ENCODE measurements around the gene TSHZ1. TPM values are rescaled to one million over a fixed set of nuclear protein-coding genes. Genes with fewer than 3 reads are reported as not detected.

Gene TSHZ1
- total RNA-seq, 2 experiments from 2014 or later: 5.9 to 9.5 TPM

- H3K79me2 ChIP-seq (ENCODE audit: insufficient read depth, low read depth, low read length): no peaks in the 10 kb centered on the region
- CTCF ChIA-PET (ENCODE audit: unreplicated experiment): no interaction called here
- POLR2A ChIA-PET: no interaction called here
- intact Hi-C loops (cut with micrococcal nuclease; ENCODE audit: unreplicated experiment): no loop called here
- no peaks in the 10 kb centered on the region for H4K20me1 ChIP-seq (ENCODE audit: insufficient read depth, low read length)
- H3K36me3 ChIP-seq (ENCODE audit: insufficient read depth, low read length): no peaks in the 10 kb centered on the region
- no peaks in the 10 kb centered on the region for H3K9me3 ChIP-seq (ENCODE audit: low read length)
- TF ChIP-seq CTCF (conservative IDR thresholded peaks at IDR 0.05; ENCODE audit: low read length) (no peak), EZH2phosphoT487 (IDR thresholded peaks at IDR 0.05; ENCODE audit: borderline replicate concordance, low read depth, low read length) (no peak)
- no peak overlapping the region for H3K4me2 ChIP-seq (ENCODE audit: low read length)
- no peaks in the 10 kb centered on the region for H3K4me1 ChIP-seq (ENCODE audit: insufficient read depth, low read length, poor library complexity, severe bottlenecking)
- H2AFZ ChIP-seq (ENCODE audit: low read length): no peak overlapping the region
- no peak overlapping the region for H3K27ac ChIP-seq (ENCODE audit: low read depth, low read length, poor library complexity, severe bottlenecking)
- H3K9me2 ChIP-seq (ENCODE audit: insufficient read depth, low read length): no peaks in the 10 kb centered on the region
- no peak overlapping the region for H3K4me3 ChIP-seq (ENCODE audit: low read depth, low read length, poor library complexity, severe bottlenecking)
- DNase-seq (ENCODE audit: low spot score): no peak
- BruUV-seq (replicated peaks): no TSS peak
Measured at GRCh38 chr18:75285876-75286275, 75.3 kb downstream of the TSHZ1 start.

- intact Hi-C loops (cut with micrococcal nuclease; ENCODE audit: unreplicated experiment): no loop called here
- CTCF ChIA-PET (ENCODE audit: unreplicated experiment): no interaction called here
- no peak overlapping the region for H2AFZ ChIP-seq (ENCODE audit: low read length)
- H3K79me2 ChIP-seq (ENCODE audit: insufficient read depth, low read depth, low read length): no peaks in the 10 kb centered on the region
- no peak overlapping the region for H3K4me3 ChIP-seq (ENCODE audit: low read depth, low read length, poor library complexity, severe bottlenecking)
- H3K4me1 ChIP-seq (ENCODE audit: insufficient read depth, low read length, poor library complexity, severe bottlenecking): no peaks in the 10 kb centered on the region
- H4K20me1 ChIP-seq (ENCODE audit: insufficient read depth, low read length): no peaks in the 10 kb centered on the region
- POLR2A ChIA-PET: no interaction called here
- H3K36me3 ChIP-seq (ENCODE audit: insufficient read depth, low read length): no peaks in the 10 kb centered on the region
- no TSS peak for BruUV-seq (replicated peaks)
- TF ChIP-seq CTCF (conservative IDR thresholded peaks at IDR 0.05; ENCODE audit: low read length): no peak
- no peak for TF ChIP-seq EZH2phosphoT487 (IDR thresholded peaks at IDR 0.05; ENCODE audit: borderline replicate concordance, low read depth, low read length)
- DNase-seq (ENCODE audit: low spot score): no peak
- no peak overlapping the region for H3K4me2 ChIP-seq (ENCODE audit: low read length)
- H3K27ac ChIP-seq (ENCODE audit: low read depth, low read length, poor library complexity, severe bottlenecking): no peak overlapping the region
- no peaks in the 10 kb centered on the region for H3K9me2 ChIP-seq (ENCODE audit: insufficient read depth, low read length)
- no peaks in the 10 kb centered on the region for H3K9me3 ChIP-seq (ENCODE audit: low read length)
Measured at GRCh38 chr18:75287006-75287405, 76.4 kb downstream of the TSHZ1 start.

- BruUV-seq (replicated peaks): no TSS peak
- Histone ChIP-seq H3K79me2 (ENCODE audit: insufficient read depth, low read depth, low read length) (no peaks in the 10 kb centered on the region), H3K27ac (ENCODE audit: low read depth, low read length, poor library complexity, severe bottlenecking) (no peak overlapping the region), H3K36me3 (ENCODE audit: insufficient read depth, low read length) (no peaks in the 10 kb centered on the region), H3K9me3 (ENCODE audit: low read length) (no peaks in the 10 kb centered on the region), H3K4me3 (ENCODE audit: low read depth, low read length, poor library complexity, severe bottlenecking) (no peak overlapping the region), H2AFZ (ENCODE audit: low read length) (no peak overlapping the region), H3K4me2 (ENCODE audit: low read length) (no peak overlapping the region), H3K9me2 (ENCODE audit: insufficient read depth, low read length) (no peaks in the 10 kb centered on the region), H4K20me1 (ENCODE audit: insufficient read depth, low read length) (no peaks in the 10 kb centered on the region), H3K4me1 (ENCODE audit: insufficient read depth, low read length, poor library complexity, severe bottlenecking) (no peaks in the 10 kb centered on the region)
- DNase-seq (ENCODE audit: low spot score): no peak
- intact Hi-C loops (cut with micrococcal nuclease; ENCODE audit: unreplicated experiment): no loop called here
- no peak for TF ChIP-seq CTCF (conservative IDR thresholded peaks at IDR 0.05; ENCODE audit: low read length)
- TF ChIP-seq EZH2phosphoT487 (IDR thresholded peaks at IDR 0.05; ENCODE audit: borderline replicate concordance, low read depth, low read length): no peak
- POLR2A ChIA-PET: no interaction called here
- CTCF ChIA-PET (ENCODE audit: unreplicated experiment): no interaction called here
Measured at GRCh38 chr18:75287700-75288099, 77.1 kb downstream of the TSHZ1 start.
